Measurements from ENCODE around the gene HMGB3.
"Not testable (repeated sequence)": the region's sequence is repeated elsewhere in the genome, so short reads cannot be mapped to it uniquely, and the experiment has no call there.

- TF ChIP-seq CTCF (conservative IDR thresholded peaks at IDR 0.05; ENCODE audit: low read depth in 2 of 2); ETS1 (IDR thresholded peaks at IDR 0.05); POLR2AphosphoS5 (IDR thresholded peaks at IDR 0.05; ENCODE audit: low read depth); EZH2phosphoT487 (IDR thresholded peaks at IDR 0.05; ENCODE audit: unreplicated experiment); REST (IDR thresholded peaks at IDR 0.05; ENCODE audit: unreplicated experiment); ZNF462 (CRISPR knock-in tag; IDR thresholded peaks at IDR 0.05); JUNB (IDR thresholded peaks at IDR 0.05; ENCODE audit: unreplicated experiment); EZH2 (IDR thresholded peaks at IDR 0.05; ENCODE audit: low read depth, unreplicated experiment); CREB1 (CRISPR knock-in tag; IDR thresholded peaks at IDR 0.05; ENCODE audit: low read depth); NANOG (IDR thresholded peaks at IDR 0.05; ENCODE audit: borderline replicate concordance); STAT1 (IDR thresholded peaks at IDR 0.05; ENCODE audit: unreplicated experiment): not testable (repeated sequence)
Observed at GRCh38 chrX:150964416-150964815, 18.7 kb upstream of the HMGB3 start.

All from GM23338 (cell line).